Panc1 (cell line): ENCODE measurements around the gene RPS14. TPM values are rescaled to one million over a fixed set of nuclear protein-coding genes. Genes with fewer than 3 reads are reported as not detected.

Experiments used
- ATAC-seq: fragments of 200-7000 bp; cut with Tn5 transposase; 2 replicates; pipeline ENCODE4 v1.9.1; 2020; ENCODE audit warnings: mild to moderate bottlenecking, moderate library complexity
- BruUV-seq: library from RNA; stranded (reverse); fragments of 400-500 nt; replicated peaks from 2 replicates; lab custom pipeline; 2021; lab: Mats Ljungman, UMichigan
- CTCF ChIA-PET: fragments of 300-600 bp; sonication (Branson Sonifier 250); formaldehyde crosslinking; loops from one replicate; lab custom pipeline; 2022; ENCODE audit warnings: antibody characterized with exemption; lab: Charles Lee
- POLR2A ChIA-PET: fragments of 300-600 bp; sonication (Branson Sonifier 250); formaldehyde crosslinking; loops from one replicate; lab custom pipeline; 2022; ENCODE audit warnings: antibody characterized with exemption; lab: Charles Lee
- DNase-seq: peaks from one replicate; pipeline ENCODE4 v3.0.0-alpha.2; 2010; ENCODE audit warnings: low read depth, low spot score
- H3K27ac ChIP-seq: 2 replicates; pipeline ENCODE4 v1.5.1; 2011; ENCODE audit warnings: mild to moderate bottlenecking, low read length, inconsistent platforms
- H3K27me3 ChIP-seq: fragments of 200-500 bp; sonication (Bioruptor generic); 2 replicates; pipeline ENCODE4 v1.6.0; 2014; ENCODE audit warnings: low read length, inconsistent platforms; ENCODE audit not compliant: control insufficient read depth, insufficient read depth
- H3K36me3 ChIP-seq: fragments of 200-500 bp; sonication (Bioruptor generic); 2 replicates; pipeline ENCODE4 v1.5.1; 2014; ENCODE audit warnings: inconsistent platforms, mild to moderate bottlenecking, low read length, moderate library complexity; ENCODE audit not compliant: control insufficient read depth, insufficient read depth
- H3K4me1 ChIP-seq: 2 replicates; pipeline ENCODE4 v1.5.1; 2011; ENCODE audit warnings: inconsistent platforms, mild to moderate bottlenecking, low read length, moderate library complexity; ENCODE audit not compliant: control insufficient read depth, insufficient read depth
- H3K4me3 ChIP-seq, 2 experiments: 2 replicates each; pipeline ENCODE4 v1.5.1; 2011 to 2012; ENCODE audit warnings: low read depth in 2 of 2, low read length in 2 of 2, mild to moderate bottlenecking in 2 of 2, inconsistent platforms in 1 of 2, moderate library complexity in 1 of 2
- H3K9me3 ChIP-seq: fragments of 200-500 bp; sonication (Bioruptor generic); 2 replicates; pipeline ENCODE4 v1.5.1; 2014; ENCODE audit warnings: low read depth, mild to moderate bottlenecking, inconsistent platforms, low read length, moderate library complexity; ENCODE audit not compliant: control insufficient read depth, insufficient read depth
- CTCF ChIP-seq: fragments of 450-650 bp; IDR thresholded peaks from 2 replicates; pipeline ENCODE4 v1.5.1; 2017; ENCODE audit warnings: mild to moderate bottlenecking
- POLR2AphosphoS5 ChIP-seq: IDR thresholded peaks from 2 replicates; pipeline ENCODE4 v1.6.1; 2012; ENCODE audit warnings: mild to moderate bottlenecking, low read depth, low read length, moderate library complexity
- SIN3A ChIP-seq: IDR thresholded peaks from 2 replicates; pipeline ENCODE4 v1.6.1; 2012; ENCODE audit warnings: low read depth, mild to moderate bottlenecking, low read length, moderate library complexity, borderline replicate concordance; ENCODE audit not compliant: insufficient read depth
- TCF7L2 ChIP-seq: IDR thresholded peaks from 2 replicates; pipeline ENCODE4 v1.6.1; 2011; ENCODE audit warnings: mild to moderate bottlenecking, low read depth, low read length, inconsistent platforms
- in situ Hi-C: cut with HindIII; loops from 2 replicates; pipeline ENCODE4 v1.10.0; 2016; ENCODE audit warnings: low sequenced_read_pairs, low pct_unique_long_range_greater_than_20kb
- intact Hi-C: fragments of 100-400 bp; cut with micrococcal nuclease; formaldehyde crosslinking; loops from one replicate; pipeline ENCODE4 v1.10.0; 2022; ENCODE audit not compliant: unreplicated experiment
- total RNA-seq: library from RNA; stranded (reverse); gene quantifications from one replicate; pipeline ENCODE4 v1.2.1, GENCODE V29; 2021; ENCODE audit not compliant: unreplicated experiment
- TF ChIP-seq, protein P1 (sequence below), 2 experiments: IDR thresholded peaks; 2 replicates each; pipeline ENCODE4 v1.6.1; 2011 to 2012; ENCODE audit warnings: low read depth in 2 of 2, control low read depth in 1 of 2, low read length in 1 of 2, mild to moderate bottlenecking in 1 of 2, moderate library complexity in 1 of 2; ENCODE audit not compliant: insufficient read depth in 1 of 2

The RPS14 gene
- total RNA-seq, 1 experiment from 2014 or later: 1,959 TPM

GRCh38 chr5:150406723-150407095, 42.8 kb downstream of the RPS14 start:
- TF ChIP-seq, protein P1, sequence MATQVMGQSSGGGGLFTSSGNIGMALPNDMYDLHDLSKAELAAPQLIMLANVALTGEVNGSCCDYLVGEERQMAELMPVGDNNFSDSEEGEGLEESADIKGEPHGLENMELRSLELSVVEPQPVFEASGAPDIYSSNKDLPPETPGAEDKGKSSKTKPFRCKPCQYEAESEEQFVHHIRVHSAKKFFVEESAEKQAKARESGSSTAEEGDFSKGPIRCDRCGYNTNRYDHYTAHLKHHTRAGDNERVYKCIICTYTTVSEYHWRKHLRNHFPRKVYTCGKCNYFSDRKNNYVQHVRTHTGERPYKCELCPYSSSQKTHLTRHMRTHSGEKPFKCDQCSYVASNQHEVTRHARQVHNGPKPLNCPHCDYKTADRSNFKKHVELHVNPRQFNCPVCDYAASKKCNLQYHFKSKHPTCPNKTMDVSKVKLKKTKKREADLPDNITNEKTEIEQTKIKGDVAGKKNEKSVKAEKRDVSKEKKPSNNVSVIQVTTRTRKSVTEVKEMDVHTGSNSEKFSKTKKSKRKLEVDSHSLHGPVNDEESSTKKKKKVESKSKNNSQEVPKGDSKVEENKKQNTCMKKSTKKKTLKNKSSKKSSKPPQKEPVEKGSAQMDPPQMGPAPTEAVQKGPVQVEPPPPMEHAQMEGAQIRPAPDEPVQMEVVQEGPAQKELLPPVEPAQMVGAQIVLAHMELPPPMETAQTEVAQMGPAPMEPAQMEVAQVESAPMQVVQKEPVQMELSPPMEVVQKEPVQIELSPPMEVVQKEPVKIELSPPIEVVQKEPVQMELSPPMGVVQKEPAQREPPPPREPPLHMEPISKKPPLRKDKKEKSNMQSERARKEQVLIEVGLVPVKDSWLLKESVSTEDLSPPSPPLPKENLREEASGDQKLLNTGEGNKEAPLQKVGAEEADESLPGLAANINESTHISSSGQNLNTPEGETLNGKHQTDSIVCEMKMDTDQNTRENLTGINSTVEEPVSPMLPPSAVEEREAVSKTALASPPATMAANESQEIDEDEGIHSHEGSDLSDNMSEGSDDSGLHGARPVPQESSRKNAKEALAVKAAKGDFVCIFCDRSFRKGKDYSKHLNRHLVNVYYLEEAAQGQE (IDR thresholded peaks at IDR 0.05; ENCODE audit: insufficient read depth in 1 of 2, low read depth in 2 of 2, low read length in 1 of 2): no peak
- TF ChIP-seq SIN3A (no peak), TCF7L2 (no peak), CTCF (no peak), POLR2AphosphoS5 (no peak)
- H3K4me3 ChIP-seq: no peak overlapping the region
- DNase-seq: no peak
- intact Hi-C loops: no loop called here
- POLR2A ChIA-PET: no interaction called here
- no peaks in the 10 kb centered on the region for H3K27me3 ChIP-seq
- ATAC-seq: no peak
- H3K27ac ChIP-seq: no peak overlapping the region
- H3K9me3 ChIP-seq: no peaks in the 10 kb centered on the region
- H3K36me3 ChIP-seq: no peaks in the 10 kb centered on the region
- BruUV-seq: no TSS peak
- CTCF ChIA-PET: no interaction called here
- in situ Hi-C loops: no loop called here
- 0 out of 2 replicates have a peak, but pooled peaks cover 4% of the 10 kb centered on the region for H3K4me1 ChIP-seq

- no peaks in the 10 kb centered on the region for H3K36me3 ChIP-seq
- H3K4me1 ChIP-seq: 0 out of 2 replicates have a peak, but pooled peaks cover 4% of the 10 kb centered on the region
- no peak overlapping the region for H3K27ac ChIP-seq
- TF ChIP-seq TCF7L2 (no peak), POLR2AphosphoS5 (no peak), CTCF (no peak), SIN3A (no peak)
- TF ChIP-seq, protein P1 (IDR thresholded peaks at IDR 0.05; ENCODE audit: insufficient read depth in 1 of 2, low read depth in 2 of 2, low read length in 1 of 2): no peak
- in situ Hi-C loops: no loop called here
- ChIA-PET POLR2A (no interaction called here), CTCF (no interaction called here)
- no TSS peak for BruUV-seq
- H3K27me3 ChIP-seq: no peaks in the 10 kb centered on the region
- H3K9me3 ChIP-seq: no peaks in the 10 kb centered on the region
- no peak overlapping the region for H3K4me3 ChIP-seq
- DNase-seq (no peak), ATAC-seq (no peak)
- intact Hi-C loops: no loop called here
Measured at GRCh38 chr5:150406103-150406722, 43.3 kb downstream of the RPS14 start.
